GM18517 (cell line): Measurements from ENCODE around the gene TUBGCP5.
A peak's percentile ranks its signal among the peaks of the same experiment; 100 is the strongest.
"Not testable (repeated sequence)": the region's sequence is repeated elsewhere in the genome, so short reads cannot be mapped to it uniquely, and the experiment has no call there.

Experiments used
- ATAC-seq: cut with Tn5 transposase; IDR thresholded peaks from one replicate; pipeline ENCODE4 v1.9.1; 2021; ENCODE audit warnings: mild to moderate bottlenecking, moderate library complexity; ENCODE audit not compliant: unreplicated experiment

TUBGCP5 gene

GRCh38 chr15:23043535-23043934 is 4.2 kb upstream of the TUBGCP5 start:
- ATAC-seq: not testable (repeated sequence)

GRCh38 chr15:23041736-23042135 is 2.4 kb upstream of the TUBGCP5 start:
- not testable (repeated sequence) for ATAC-seq

- peak; percentile 27 for ATAC-seq
These were observed 530 bp upstream of the TUBGCP5 start for GRCh38 chr15:23039917-23040281.

GRCh38 chr15:23038726-23039142 is 635 bp downstream of the TUBGCP5 start:
- peak; percentile 50 for ATAC-seq

- peak; percentile 31 for ATAC-seq
These were observed 3.3 kb downstream of the TUBGCP5 start for GRCh38 chr15:23035964-23036566.

- no peak for ATAC-seq
These were observed 5.4 kb downstream of the TUBGCP5 start for GRCh38 chr15:23033979-23034378.

DNA sequence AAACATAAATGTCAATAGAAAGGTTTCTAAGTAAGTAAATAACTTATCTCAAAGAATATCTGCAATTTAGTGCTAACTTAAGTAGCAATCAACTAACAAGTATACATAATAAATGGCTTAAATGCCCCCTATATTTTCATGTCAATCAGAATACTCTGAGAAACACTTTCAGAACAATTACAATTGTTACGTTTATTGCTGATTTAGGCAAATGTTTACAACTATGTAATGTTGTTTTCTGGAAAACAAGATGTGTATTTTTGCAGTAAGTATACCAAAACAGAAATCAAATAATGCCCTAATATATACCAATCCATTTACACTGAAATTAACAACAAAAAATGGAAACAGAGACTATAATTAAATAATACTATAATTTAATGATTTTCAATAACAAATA is 13.2 kb downstream of the TUBGCP5 start:
- ATAC-seq: no peak

- no peak for ATAC-seq
These were observed 17.2 kb downstream of the TUBGCP5 start for GRCh38 chr15:23022156-23022555.

DNA sequence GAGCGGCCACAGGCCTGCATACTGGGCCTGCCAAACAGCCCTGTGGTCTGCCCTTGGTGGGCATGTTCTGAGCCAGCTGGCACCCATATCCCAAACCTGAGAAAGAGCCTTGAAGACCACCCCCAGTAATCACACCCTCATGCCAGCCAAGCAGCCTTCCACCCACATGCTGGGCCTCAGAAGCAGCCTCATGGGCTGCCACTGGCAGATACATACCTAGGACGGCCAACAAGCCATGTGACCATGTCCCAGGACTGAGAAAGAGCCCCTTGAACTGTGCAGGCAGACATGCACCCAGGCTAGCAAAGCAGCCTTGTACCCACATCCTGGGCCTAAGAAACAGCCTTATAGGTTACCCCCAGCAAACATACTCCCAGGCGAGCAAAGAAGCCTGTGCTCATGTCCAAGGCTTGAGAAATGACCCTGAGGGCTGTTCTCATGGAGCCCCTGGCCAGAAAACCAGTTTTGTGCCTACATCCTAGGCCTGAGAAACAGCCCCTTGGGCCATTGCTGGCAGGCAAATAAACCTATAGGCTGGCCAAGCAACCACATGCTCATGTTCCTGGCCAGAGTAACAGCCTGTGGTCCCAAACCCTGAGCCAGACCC is 24.9 kb downstream of the TUBGCP5 start:
- ATAC-seq: no peak

DNA sequence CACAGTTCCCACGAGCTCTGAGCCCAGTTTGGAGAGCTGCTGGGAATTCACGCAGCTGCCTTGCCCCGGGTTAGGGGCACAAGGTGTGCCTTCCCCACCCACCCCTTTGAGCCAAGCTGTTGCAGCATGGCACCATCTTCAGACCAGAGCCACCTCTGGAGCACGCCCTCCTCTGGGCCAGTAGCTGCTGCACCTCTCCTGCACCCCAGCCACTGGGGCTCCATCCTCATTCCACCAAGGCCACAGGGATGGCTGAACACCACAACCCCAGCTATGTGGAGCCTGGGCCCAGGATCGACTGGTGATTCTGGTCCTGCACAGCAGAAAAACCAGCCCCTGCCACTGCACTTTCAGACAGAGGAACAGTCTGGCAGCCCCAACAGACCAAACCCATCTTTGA is 25.7 kb downstream of the TUBGCP5 start:
- ATAC-seq: no peak

DNA sequence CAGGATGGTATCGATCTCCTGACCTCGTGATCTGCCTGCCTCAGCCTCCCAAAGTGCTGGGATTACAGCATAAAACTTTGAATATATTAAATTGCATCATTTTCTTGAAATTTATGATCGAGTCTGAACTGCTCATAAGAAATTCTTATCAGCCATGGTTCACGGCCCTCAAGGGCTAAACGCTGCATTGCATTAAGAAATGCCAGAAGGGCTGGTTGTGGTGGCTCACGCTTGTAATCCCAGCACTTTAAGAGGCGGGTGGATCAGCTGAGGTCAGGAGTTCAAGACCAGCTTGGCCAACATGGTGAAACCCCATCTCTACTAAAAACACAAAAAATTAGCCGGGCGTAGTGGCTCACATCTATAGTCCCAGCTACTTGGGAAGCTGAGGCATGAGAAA is 26.8 kb downstream of the TUBGCP5 start:
- ATAC-seq: not testable (repeated sequence)

DNA sequence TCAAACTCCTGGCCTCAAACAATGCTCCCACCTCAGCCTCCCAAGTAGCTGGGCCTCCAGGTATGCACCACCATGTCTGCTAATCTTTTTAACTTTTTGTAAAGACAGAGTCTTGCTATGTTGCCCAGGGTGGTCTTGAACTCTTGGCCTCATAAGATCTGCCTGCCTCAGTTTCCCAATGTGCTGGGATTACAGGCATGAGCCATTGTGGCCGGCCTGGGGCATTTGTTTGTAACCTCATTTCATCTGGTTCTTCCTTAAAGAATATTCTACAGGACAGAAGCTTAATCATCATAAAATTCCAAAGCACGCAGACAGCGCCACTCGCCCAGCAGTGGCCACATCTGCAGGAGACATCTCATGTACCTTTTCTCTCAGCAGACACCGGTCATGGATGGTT is 35.6 kb downstream of the TUBGCP5 start:
- ATAC-seq: no peak

DNA sequence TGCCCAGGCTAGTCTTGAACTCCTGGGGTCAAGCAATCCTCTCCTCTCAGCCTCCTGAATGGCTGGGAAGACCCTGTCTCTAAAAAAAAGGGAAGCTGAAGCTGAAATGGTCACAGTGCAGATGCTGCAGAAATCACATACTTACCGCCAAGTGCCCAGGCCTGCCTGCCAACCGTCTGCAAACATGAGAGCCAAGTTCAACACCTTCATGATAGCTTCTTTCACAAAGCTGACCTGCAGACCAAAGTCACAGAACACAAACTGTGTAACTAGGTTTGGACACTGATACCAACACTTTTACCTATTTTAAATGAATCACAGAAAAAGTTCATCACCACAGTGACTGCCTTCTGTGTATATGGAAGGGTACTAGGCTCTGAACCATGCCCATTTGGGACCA is 36.4 kb downstream of the TUBGCP5 start:
- no peak for ATAC-seq

DNA sequence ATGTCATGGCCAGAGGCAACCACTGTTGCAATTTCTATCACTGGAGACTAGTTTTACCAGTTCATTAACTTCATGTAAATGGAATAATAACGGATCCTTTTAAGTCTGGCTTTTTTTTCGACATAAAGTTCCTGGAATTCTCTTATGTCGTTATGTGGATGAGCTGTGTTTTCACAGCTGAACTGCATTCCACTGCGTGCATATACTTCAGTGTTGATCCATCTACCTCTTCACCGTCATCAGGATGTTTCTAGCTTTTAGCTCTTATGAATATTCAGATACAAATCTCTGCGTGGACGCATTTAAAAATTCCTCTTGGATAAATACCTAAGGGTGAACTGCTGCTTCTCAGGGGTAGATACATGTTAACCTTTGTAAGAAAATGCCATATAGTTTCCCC is 43.6 kb downstream of the TUBGCP5 start:
- ATAC-seq: no peak

DNA sequence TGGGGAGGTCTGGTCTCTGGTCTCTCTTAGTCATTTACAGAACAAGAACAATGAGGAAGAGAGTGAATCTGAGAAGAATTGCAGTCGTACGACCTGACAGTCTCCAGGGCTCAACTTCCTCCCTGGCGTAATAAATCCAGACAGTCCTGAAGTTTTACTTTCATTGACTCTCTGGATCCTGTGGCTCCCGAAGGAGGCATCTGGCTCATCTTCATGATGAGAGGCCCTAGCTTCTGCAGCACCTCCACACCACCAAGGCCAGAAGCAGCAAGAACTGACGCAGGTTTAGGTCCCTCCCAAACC is 47.4 kb downstream of the TUBGCP5 start:
- no peak for ATAC-seq

- ATAC-seq: no peak
These were observed 49.5 kb downstream of the TUBGCP5 start for GRCh38 chr15:22989576-22990477.

GRCh38 chr15:22988811-22989210 is 50.6 kb downstream of the TUBGCP5 start:
- ATAC-seq: no peak

DNA sequence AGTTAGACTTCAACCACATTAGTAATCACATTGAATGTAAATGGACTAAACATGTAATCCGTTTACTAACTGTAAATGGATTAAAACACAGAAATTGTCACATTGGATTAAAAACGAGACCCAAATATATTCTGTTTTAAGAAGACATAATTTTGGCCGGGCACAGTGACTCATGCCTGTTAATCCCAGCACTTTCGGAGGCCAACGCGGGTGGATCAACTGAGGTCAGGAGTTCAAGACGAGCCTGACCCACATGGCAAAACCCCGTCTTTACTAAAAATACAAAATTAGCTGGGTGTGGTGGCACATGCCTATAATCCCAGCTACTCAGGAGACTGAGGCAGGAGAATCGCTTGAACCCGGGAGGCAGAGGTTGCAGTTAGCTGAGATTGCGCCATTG is 57.4 kb downstream of the TUBGCP5 start:
- ATAC-seq: not testable (repeated sequence)

DNA sequence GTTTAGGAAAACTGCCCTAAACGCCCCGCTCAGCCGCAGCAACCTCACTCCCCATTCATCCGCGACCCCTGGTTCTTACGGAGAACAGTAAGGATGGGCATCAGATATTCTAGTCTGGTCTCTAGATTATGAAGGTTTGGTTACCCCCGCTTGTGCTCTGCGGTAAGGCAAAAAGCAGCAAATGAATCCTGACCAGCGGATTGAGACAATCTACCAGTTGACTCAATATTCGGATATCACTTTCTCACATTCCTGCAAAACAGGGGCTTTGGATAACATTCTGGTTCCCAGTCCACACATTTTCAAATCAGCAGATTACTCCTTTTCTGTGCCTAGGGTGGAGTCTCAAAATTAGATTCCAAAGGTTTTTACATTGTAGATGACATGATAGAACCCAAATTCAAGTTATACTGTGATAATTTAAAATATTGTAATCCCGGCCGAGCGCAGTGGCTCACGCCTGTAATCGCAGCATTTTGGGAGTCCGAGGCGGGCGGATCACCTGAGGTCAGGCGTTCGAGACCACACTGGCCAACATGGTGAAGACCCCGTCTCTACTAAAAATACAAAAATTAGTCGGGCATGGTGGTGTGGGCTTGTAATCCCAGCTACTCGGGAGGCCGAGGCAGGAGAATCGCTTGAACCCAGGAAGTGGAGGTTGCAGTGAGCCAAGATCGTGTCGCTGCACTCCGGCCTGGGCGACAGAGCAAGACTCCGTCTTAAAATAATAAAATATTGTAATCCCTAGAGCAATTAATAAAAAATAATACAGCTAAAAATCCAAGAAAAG is 58.1 kb downstream of the TUBGCP5 start:
- no peak for ATAC-seq

DNA sequence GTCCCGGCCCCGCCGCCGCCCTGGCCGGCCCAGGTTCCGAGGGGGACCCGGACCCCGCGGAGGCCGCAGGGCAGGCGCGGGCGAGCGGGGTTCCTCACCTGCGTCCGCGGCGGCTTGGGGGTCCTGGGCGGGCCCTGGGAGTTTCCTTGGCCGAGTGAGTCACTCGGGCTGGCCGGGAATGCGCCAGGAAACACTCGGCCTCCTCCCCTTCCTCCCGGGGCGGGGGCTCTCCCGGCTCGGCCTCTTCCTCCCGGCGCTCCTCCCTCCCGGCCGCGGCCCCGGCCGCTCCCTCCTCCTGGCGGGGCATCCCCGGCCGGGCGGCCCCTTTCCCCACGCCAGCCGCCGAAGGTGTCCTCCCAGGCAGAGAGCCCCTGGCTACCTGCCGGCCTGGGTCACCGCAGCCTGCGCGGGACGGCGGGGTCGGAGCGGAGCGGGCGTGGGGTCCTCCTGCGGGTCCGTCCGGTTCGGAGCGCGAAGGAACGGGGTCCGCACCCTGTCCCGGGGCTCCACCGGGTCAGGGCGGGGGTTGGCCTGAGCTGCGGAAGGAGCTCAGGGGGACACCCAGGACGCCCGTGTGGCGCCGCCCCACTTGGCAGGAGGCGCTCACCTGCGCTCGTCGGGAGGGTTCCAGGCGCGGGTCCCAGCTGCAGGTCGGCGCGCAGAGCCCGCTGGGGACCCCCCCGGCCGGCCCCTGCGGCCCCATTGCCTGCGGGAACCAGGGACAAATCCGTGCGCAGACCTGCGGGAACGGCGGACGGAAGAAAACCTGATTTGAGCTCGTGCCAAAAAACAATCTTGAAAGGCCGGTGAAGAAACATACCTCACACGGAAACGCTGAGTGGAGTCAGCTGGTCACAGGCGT is 58.9 kb downstream of the TUBGCP5 start, which contains the start of gene CYFIP1:
Gene CYFIP1, minus strand, starts transcription at position 180 of the 862 bp plus-strand sequence. CDS start 33,083 bp downstream, outside the sequence.
- ATAC-seq: peak; percentile 51
